PFSK-1 (cell line): ENCODE results near the gene CDK2AP2.

Source experiments
- FOXP2 ChIP-seq: optimal IDR thresholded peaks from 2 replicates; pipeline ENCODE3; 2011; ENCODE audit warnings: borderline replicate concordance, control low read depth, inconsistent platforms; ENCODE audit not compliant: insufficient read depth; ENCODE audit errors: extremely low read length, extremely low read depth
- POLR2AphosphoS5 ChIP-seq: IDR thresholded peaks from 2 replicates; pipeline ENCODE4 v1.6.1; 2012; ENCODE audit warnings: low read depth, mild to moderate bottlenecking, control low read depth, low read length, moderate library complexity
- SIN3A ChIP-seq: IDR thresholded peaks from 2 replicates; pipeline ENCODE4 v1.6.1; 2012; ENCODE audit warnings: mild to moderate bottlenecking, low read length, moderate library complexity, borderline replicate concordance; ENCODE audit not compliant: insufficient read depth
- TAF1 ChIP-seq: IDR thresholded peaks from 2 replicates; pipeline ENCODE4 v1.6.1; 2012; ENCODE audit warnings: low read length, control low read depth, borderline replicate concordance; ENCODE audit not compliant: insufficient read depth
- TF ChIP-seq, protein P1 (sequence below), 2 experiments: IDR thresholded peaks; 2 replicates each; pipeline versions ENCODE4 v1.6.1 to v1.8.0; 2011 to 2012; ENCODE audit warnings: low read depth in 2 of 2, low read length in 2 of 2, control low read depth in 1 of 2, inconsistent platforms in 1 of 2, mild to moderate bottlenecking in 1 of 2, moderate library complexity in 1 of 2; ENCODE audit not compliant: insufficient read depth in 1 of 2

The CDK2AP2 gene

DNA sequence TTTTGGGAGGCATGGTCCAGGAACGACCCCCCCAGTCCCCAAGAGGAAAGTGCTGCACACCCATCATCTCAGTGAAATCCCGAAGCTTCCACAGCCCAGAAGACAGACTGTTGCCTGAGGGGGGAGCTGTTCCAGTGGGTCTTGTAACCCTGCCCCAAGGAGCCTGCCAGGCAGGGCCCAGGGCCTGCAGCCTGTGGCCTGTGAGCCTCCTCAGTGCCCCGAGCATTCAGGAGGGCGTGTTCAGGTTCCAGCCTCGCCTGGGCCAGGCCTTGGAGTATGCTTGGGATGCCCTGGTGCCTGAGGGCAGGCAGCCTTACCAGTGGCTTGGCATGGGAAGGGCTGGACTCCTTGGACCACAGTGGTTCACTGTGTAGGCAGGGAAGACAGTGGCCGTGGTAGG lies 33.2 kb upstream of the CDK2AP2 start:
- TF ChIP-seq TAF1: no peak

DNA sequence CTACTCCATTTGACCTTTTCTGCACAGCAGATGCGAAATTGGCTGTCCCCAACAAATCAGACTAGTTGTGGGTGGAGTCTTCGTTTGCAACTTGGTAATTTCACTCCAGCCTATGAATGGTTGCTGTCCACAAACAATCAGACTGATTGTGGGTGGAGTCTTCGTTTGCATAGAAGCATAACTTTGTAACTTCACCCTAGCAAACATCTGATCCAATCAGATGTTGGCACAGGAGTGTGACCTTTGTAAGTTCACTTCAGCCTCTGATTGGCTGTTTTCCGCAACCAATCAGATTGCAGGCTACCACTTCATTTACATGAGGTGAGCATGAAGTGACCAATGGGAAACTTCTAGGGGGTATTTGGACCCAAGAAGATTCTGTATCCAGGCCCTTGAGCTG lies 31.6 kb upstream of the CDK2AP2 start:
- TF ChIP-seq FOXP2: no peak
- no peak for TF ChIP-seq TAF1
- TF ChIP-seq, protein P1, sequence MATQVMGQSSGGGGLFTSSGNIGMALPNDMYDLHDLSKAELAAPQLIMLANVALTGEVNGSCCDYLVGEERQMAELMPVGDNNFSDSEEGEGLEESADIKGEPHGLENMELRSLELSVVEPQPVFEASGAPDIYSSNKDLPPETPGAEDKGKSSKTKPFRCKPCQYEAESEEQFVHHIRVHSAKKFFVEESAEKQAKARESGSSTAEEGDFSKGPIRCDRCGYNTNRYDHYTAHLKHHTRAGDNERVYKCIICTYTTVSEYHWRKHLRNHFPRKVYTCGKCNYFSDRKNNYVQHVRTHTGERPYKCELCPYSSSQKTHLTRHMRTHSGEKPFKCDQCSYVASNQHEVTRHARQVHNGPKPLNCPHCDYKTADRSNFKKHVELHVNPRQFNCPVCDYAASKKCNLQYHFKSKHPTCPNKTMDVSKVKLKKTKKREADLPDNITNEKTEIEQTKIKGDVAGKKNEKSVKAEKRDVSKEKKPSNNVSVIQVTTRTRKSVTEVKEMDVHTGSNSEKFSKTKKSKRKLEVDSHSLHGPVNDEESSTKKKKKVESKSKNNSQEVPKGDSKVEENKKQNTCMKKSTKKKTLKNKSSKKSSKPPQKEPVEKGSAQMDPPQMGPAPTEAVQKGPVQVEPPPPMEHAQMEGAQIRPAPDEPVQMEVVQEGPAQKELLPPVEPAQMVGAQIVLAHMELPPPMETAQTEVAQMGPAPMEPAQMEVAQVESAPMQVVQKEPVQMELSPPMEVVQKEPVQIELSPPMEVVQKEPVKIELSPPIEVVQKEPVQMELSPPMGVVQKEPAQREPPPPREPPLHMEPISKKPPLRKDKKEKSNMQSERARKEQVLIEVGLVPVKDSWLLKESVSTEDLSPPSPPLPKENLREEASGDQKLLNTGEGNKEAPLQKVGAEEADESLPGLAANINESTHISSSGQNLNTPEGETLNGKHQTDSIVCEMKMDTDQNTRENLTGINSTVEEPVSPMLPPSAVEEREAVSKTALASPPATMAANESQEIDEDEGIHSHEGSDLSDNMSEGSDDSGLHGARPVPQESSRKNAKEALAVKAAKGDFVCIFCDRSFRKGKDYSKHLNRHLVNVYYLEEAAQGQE (IDR thresholded peaks at IDR 0.05; ENCODE audit: insufficient read depth in 1 of 2, low read depth in 2 of 2, low read length in 2 of 2): no peak
- no peak for TF ChIP-seq SIN3A
- TF ChIP-seq POLR2AphosphoS5: no peak

GRCh38 chr11:67538823-67539505 lies 31.0 kb upstream of the CDK2AP2 start:
- no peak for TF ChIP-seq SIN3A
- TF ChIP-seq FOXP2: no peak
- TF ChIP-seq TAF1: no peak
- no peak for TF ChIP-seq POLR2AphosphoS5
- TF ChIP-seq, protein P1 (IDR thresholded peaks at IDR 0.05; ENCODE audit: insufficient read depth in 1 of 2, low read depth in 2 of 2, low read length in 2 of 2): no peak

- TF ChIP-seq SIN3A (no peak), POLR2AphosphoS5 (no peak), FOXP2 (no peak), TAF1 (no peak)
- TF ChIP-seq, protein P1 (IDR thresholded peaks at IDR 0.05; ENCODE audit: insufficient read depth in 1 of 2, low read depth in 2 of 2, low read length in 2 of 2): no peak
Observed at GRCh38 chr11:67538306-67538705, 30.3 kb upstream of the CDK2AP2 start.

GRCh38 chr11:67535561-67535960 lies 27.6 kb upstream of the CDK2AP2 start:
- no peak for TF ChIP-seq TAF1
- TF ChIP-seq FOXP2: no peak
- TF ChIP-seq, protein P1 (IDR thresholded peaks at IDR 0.05; ENCODE audit: insufficient read depth in 1 of 2, low read depth in 2 of 2, low read length in 2 of 2): no peak
- TF ChIP-seq SIN3A: no peak
- TF ChIP-seq POLR2AphosphoS5: no peak
